Breast epithelium (tissue), 4 donors: ENCODE measurements around the gene FKBP1B. TPM values are rescaled to one million over a fixed set of nuclear protein-coding genes. Genes with fewer than 3 reads are reported as not detected.

ENCODE experiments used
- DNase-seq, 2 donors: peaks; one replicate each; pipeline ENCODE4 v3.0.0-alpha.2; 2019; ENCODE audit warnings: low spot score in 2 of 2
- H3K27ac ChIP-seq, 2 donors: fragments of 200-600 bp; sonication (generic) in 1 of 2; one replicate each; pipeline ENCODE4 v1.5.1; 2016 to 2019; ENCODE audit warnings: mild to moderate bottlenecking in 1 of 2
- H3K27me3 ChIP-seq, 2 donors: fragments of 200-600 bp; sonication (generic) in 1 of 2; one replicate each; pipeline versions ENCODE4 v1.5.1 to v1.6.0; 2017 to 2019; ENCODE audit warnings: control low read depth in 1 of 2, mild to moderate bottlenecking in 1 of 2
- H3K36me3 ChIP-seq: fragments of 200-600 bp; one replicate; pipeline ENCODE4 v1.5.1; 2019
- H3K4me1 ChIP-seq, 2 donors: fragments of 200-600 bp; sonication (generic); one replicate each; pipeline ENCODE4 v1.5.1; 2016 to 2019; ENCODE audit warnings: control low read depth in 1 of 2
- H3K4me3 ChIP-seq, 3 donors: fragments of 200-600 bp; sonication (generic); 1 replicate in 2 of 3; 2 replicates in 1 of 3; pipeline ENCODE4 v1.5.1; 2016 to 2019; ENCODE audit warnings: mild to moderate bottlenecking in 3 of 3, moderate library complexity in 2 of 3
- H3K9me3 ChIP-seq, 2 donors: fragments of 200-600 bp; sonication (generic) in 1 of 2; one replicate each; pipeline ENCODE4 v1.5.1; 2016 to 2019; ENCODE audit warnings: control low read depth in 1 of 2
- POLR2A ChIP-seq: fragments of 450-650 bp; IDR thresholded peaks from one replicate; pipeline ENCODE4 v1.6.1; 2016; ENCODE audit warnings: antibody characterized with exemption, mild to moderate bottlenecking, moderate library complexity
- POLR2AphosphoS5 ChIP-seq, 3 donors: sonication (generic); formaldehyde crosslinking; IDR thresholded peaks; one replicate each; pipeline ENCODE4 v1.6.1; 2017; ENCODE audit warnings: antibody characterized with exemption in 3 of 3
- intact Hi-C: fragments of 100-400 bp; cut with DNase I; formaldehyde crosslinking; loops from one replicate; pipeline ENCODE4 v1.15.1; 2023; ENCODE audit warnings: low total_unique reads
- total RNA-seq, 3 donors: library from RNA; depleted of rRNA; stranded (reverse); fragments of >200 nt; gene quantifications; one replicate each; pipeline ENCODE4 v1.1.0, GENCODE V29; 2016
- TF ChIP-seq, protein P1 (sequence below), 3 donors: fragments of 450-650 bp; IDR thresholded peaks; one replicate each; pipeline ENCODE4 v1.5.1; 2016 to 2017; ENCODE audit warnings: antibody characterized with exemption in 3 of 3, mild to moderate bottlenecking in 3 of 3, moderate library complexity in 3 of 3

Gene FKBP1B
- total RNA-seq, 3 donors from 2014 or later, result 3.2 to 11.0 (median 7.2) TPM

- intact Hi-C loops, result no loop called here
- no peak for DNase-seq
- TF ChIP-seq POLR2AphosphoS5 (IDR thresholded peaks at IDR 0.05), result no peak
- TF ChIP-seq, protein P1, sequence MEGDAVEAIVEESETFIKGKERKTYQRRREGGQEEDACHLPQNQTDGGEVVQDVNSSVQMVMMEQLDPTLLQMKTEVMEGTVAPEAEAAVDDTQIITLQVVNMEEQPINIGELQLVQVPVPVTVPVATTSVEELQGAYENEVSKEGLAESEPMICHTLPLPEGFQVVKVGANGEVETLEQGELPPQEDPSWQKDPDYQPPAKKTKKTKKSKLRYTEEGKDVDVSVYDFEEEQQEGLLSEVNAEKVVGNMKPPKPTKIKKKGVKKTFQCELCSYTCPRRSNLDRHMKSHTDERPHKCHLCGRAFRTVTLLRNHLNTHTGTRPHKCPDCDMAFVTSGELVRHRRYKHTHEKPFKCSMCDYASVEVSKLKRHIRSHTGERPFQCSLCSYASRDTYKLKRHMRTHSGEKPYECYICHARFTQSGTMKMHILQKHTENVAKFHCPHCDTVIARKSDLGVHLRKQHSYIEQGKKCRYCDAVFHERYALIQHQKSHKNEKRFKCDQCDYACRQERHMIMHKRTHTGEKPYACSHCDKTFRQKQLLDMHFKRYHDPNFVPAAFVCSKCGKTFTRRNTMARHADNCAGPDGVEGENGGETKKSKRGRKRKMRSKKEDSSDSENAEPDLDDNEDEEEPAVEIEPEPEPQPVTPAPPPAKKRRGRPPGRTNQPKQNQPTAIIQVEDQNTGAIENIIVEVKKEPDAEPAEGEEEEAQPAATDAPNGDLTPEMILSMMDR (IDR thresholded peaks at IDR 0.05), result no peak
- no peak for TF ChIP-seq POLR2A
These were observed 33.2 kb upstream of the FKBP1B start for GRCh38 chr2:24016376-24016761.

GRCh38 chr2:24016853-24017703, 32.5 kb upstream of the FKBP1B start:
- no peaks in the 10 kb centered on the region for H3K36me3 ChIP-seq
- intact Hi-C loops, result no loop called here
- no peaks in the 10 kb centered on the region for H3K9me3 ChIP-seq
- H3K4me3 ChIP-seq, result no peak overlapping the region
- H3K4me1 ChIP-seq, result no peaks in the 10 kb centered on the region
- no peak for DNase-seq
- no peaks in the 10 kb centered on the region for H3K27me3 ChIP-seq
- TF ChIP-seq, protein P1 (IDR thresholded peaks at IDR 0.05), result no peak
- TF ChIP-seq POLR2A (no peak), POLR2AphosphoS5 (IDR thresholded peaks at IDR 0.05) (no peak)
- peak overlapping the region in 1 of 2 donors; percentile 38 for H3K27ac ChIP-seq

More at GRCh38 chr2:24016376-24016761, 33.2 kb upstream of the FKBP1B start:
- Histone ChIP-seq H3K4me1 (no peaks in the 10 kb centered on the region), H3K4me3 (no peak overlapping the region), H3K9me3 (no peaks in the 10 kb centered on the region), H3K36me3 (no peaks in the 10 kb centered on the region), H3K27me3 (no peaks in the 10 kb centered on the region), H3K27ac (peak overlapping the region in 1 of 2 donors; percentile 38)

DNA sequence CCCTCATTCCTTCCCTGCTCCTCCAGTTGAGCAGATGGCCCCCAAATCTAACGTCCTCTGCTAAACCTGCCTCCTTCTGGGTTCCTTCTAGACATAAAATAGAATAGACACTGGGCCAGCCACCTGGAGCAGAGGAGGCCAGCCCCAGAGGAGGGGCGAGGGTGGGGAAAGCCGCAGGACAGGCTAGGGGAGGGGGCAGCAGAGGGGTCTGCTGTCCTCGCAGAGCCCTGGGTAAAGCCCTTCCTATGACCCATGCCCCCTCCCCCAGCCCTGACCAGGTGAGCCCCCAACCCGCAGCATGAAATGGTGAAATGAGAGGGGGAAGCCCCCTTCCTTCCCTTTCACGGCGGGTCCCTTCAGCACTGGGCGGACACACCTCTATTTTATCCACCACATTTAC, 31.8 kb upstream of the FKBP1B start:
- TF ChIP-seq POLR2A (no peak), POLR2AphosphoS5 (IDR thresholded peaks at IDR 0.05) (no peak)
- TF ChIP-seq, protein P1 (IDR thresholded peaks at IDR 0.05), result no peak
- H3K4me3 ChIP-seq, result no peak overlapping the region
- H3K27me3 ChIP-seq, result no peaks in the 10 kb centered on the region
- no peaks in the 10 kb centered on the region for H3K4me1 ChIP-seq
- H3K9me3 ChIP-seq, result no peaks in the 10 kb centered on the region
- no peaks in the 10 kb centered on the region for H3K36me3 ChIP-seq
- intact Hi-C loops, result no loop called here
- no peak overlapping the region for H3K27ac ChIP-seq
- no peak for DNase-seq

GRCh38 chr2:24018241-24018640, 31.3 kb upstream of the FKBP1B start:
- Histone ChIP-seq H3K4me1 (no peaks in the 10 kb centered on the region), H3K27me3 (no peaks in the 10 kb centered on the region), H3K36me3 (no peaks in the 10 kb centered on the region), H3K9me3 (no peaks in the 10 kb centered on the region), H3K27ac (no peak overlapping the region), H3K4me3 (no peak overlapping the region)
- DNase-seq, result no peak
- intact Hi-C loops, result no loop called here
- TF ChIP-seq POLR2AphosphoS5 (IDR thresholded peaks at IDR 0.05), result no peak
- TF ChIP-seq, protein P1 (IDR thresholded peaks at IDR 0.05), result no peak
- no peak for TF ChIP-seq POLR2A

DNA sequence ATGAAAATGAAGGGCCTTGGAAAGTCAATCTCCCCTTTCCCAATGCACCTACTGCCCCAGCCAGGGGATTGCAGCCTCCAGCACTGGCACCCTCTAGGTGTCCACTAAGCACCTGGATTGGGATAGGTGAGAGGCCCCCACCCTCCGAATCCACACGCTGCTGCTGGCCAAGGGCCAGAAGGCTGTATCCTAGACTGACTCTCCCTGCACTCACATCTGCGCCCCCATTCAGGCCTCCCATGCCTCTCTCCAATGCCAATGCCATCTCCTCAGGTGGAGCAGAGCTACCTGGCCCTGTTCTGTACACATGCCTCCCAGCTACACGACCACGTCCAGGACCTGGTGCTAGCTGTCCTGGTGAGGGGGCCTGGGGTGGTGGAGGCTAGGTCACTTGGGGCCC, 29.8 kb upstream of the FKBP1B start:
- no peak for TF ChIP-seq POLR2A
- TF ChIP-seq, protein P1 (IDR thresholded peaks at IDR 0.05), result no peak
- TF ChIP-seq POLR2AphosphoS5 (IDR thresholded peaks at IDR 0.05), result no peak
- intact Hi-C loops, result no loop called here
- no peak overlapping the region for H3K4me3 ChIP-seq

More for the DNA sequence above, 29.8 kb upstream of the FKBP1B start:
- no peak for DNase-seq
- no peaks in the 10 kb centered on the region for H3K27me3 ChIP-seq
- H3K27ac ChIP-seq, result no peak overlapping the region
- H3K9me3 ChIP-seq, result no peaks in the 10 kb centered on the region
- no peaks in the 10 kb centered on the region for H3K4me1 ChIP-seq
- no peaks in the 10 kb centered on the region for H3K36me3 ChIP-seq
